ENCODE results near the gene CASK.

GRCh38 chrX:41823402-41823801, 100.0 kb downstream of the CASK start:
- TF ChIP-seq NFRKB (IDR thresholded peaks at IDR 0.05) (no peak), L3MBTL2 (conservative IDR thresholded peaks at IDR 0.05) (no peak), BHLHE40 (IDR thresholded peaks at IDR 0.05; ENCODE audit: borderline replicate concordance) (no peak), FOXK2 (IDR thresholded peaks at IDR 0.05) (no peak), SUZ12 (IDR thresholded peaks at IDR 0.05) (no peak), HDGF (IDR thresholded peaks at IDR 0.05; ENCODE audit: borderline replicate concordance) (no peak), ZNF384 (IDR thresholded peaks at IDR 0.05) (no peak), FOXA1 (IDR thresholded peaks at IDR 0.05) (no peak)
